GM12878 (cell line): ENCODE measurements around the gene TSPAN11. TPM values are rescaled to one million over a fixed set of nuclear protein-coding genes. Genes with fewer than 3 reads are reported as not detected.

Source experiments
- ATAC-seq: fragments of 200-7000 bp; cut with Tn5 transposase; 3 replicates; pipeline ENCODE4 v1.9.1; 2020; ENCODE audit warnings: mild to moderate bottlenecking, moderate library complexity
- BruUV-seq: library from RNA; stranded (reverse); fragments of 400-500 nt; replicated peaks from 2 replicates; lab custom pipeline; 2021; lab: Mats Ljungman, UMichigan
- CTCF ChIA-PET: fragments of 300-600 bp; sonication (Branson Sonifier 250); formaldehyde crosslinking; extraction: SDS; loops from one replicate; lab custom pipeline; 2021; ENCODE audit warnings: inconsistent platforms; lab: Yijun Ruan, JAX
- POLR2A ChIA-PET: fragments of 350-600 bp; formaldehyde crosslinking; extraction: SDS; loops from one replicate; lab custom pipeline; 2021; ENCODE audit warnings: inconsistent platforms; lab: Charles Lee
- RAD21 ChIA-PET: fragments of 300-600 bp; sonication (Branson Sonifier 250); formaldehyde crosslinking; loops from one replicate; lab custom pipeline; 2023; ENCODE audit warnings: antibody characterized with exemption; ENCODE audit not compliant: unreplicated experiment; lab: Charles Lee
- SMC1A ChIA-PET: fragments of 300-600 bp; sonication (Branson Sonifier 250); formaldehyde crosslinking; loops from one replicate; lab custom pipeline; 2023; ENCODE audit not compliant: unreplicated experiment, uncharacterized antibody; lab: Charles Lee
- DNase-seq: peaks from one replicate; pipeline ENCODE4 v3.0.0-alpha.2; 2011; ENCODE audit warnings: low read depth, low spot score
- FAIRE-seq: peaks from 3 replicates; lab custom pipeline; 2011; peaks lifted over from hg19 to GRCh38; lab: Jason Lieb, UNC
- H2AFZ ChIP-seq: 2 replicates; pipeline ENCODE4 v1.6.0; 2011; ENCODE audit warnings: low read depth, low read length, control low read depth; ENCODE audit not compliant: control insufficient read depth
- H3K27ac ChIP-seq: 2 replicates; pipeline ENCODE4 v1.5.1; 2011; ENCODE audit warnings: control low read depth; ENCODE audit not compliant: control insufficient read depth, insufficient read depth
- H3K27me3 ChIP-seq, 2 experiments: replicated peaks in 1 of 2; 2 replicates each; pipeline versions ENCODE4 v1.6.0 to v1.6.1; 2011; ENCODE audit warnings: low read length in 1 of 2; ENCODE audit not compliant: control insufficient read depth in 2 of 2, insufficient read depth in 2 of 2
- H3K36me3 ChIP-seq, 2 experiments: 2 replicates each; pipeline ENCODE4 v1.5.1; 2011; ENCODE audit warnings: low read length in 1 of 2; ENCODE audit not compliant: control insufficient read depth in 2 of 2, insufficient read depth in 2 of 2
- H3K4me1 ChIP-seq: 2 replicates; pipeline ENCODE4 v1.6.1; 2011; ENCODE audit warnings: mild to moderate bottlenecking, low read length, moderate library complexity, mixed read lengths; ENCODE audit not compliant: control insufficient read depth, insufficient read depth
- H3K4me2 ChIP-seq: 2 replicates; pipeline ENCODE4 v1.6.0; 2011; ENCODE audit warnings: control low read depth; ENCODE audit not compliant: control insufficient read depth, insufficient read depth
- H3K4me3 ChIP-seq: fragments of 200-600 bp; sonication (generic); 2 replicates; pipeline ENCODE4 v1.5.1; 2016
- H3K79me2 ChIP-seq: 2 replicates; pipeline ENCODE4 v1.6.0; 2011; ENCODE audit warnings: low read length; ENCODE audit not compliant: control insufficient read depth, insufficient read depth
- H3K9ac ChIP-seq: 2 replicates; pipeline ENCODE4 v1.8.0; 2011; ENCODE audit warnings: low read length, control low read depth, mixed read lengths; ENCODE audit not compliant: control insufficient read depth, insufficient read depth
- H3K9me3 ChIP-seq: replicated peaks from 3 replicates; pipeline ENCODE4 v1.5.1; 2011; ENCODE audit warnings: mild to moderate bottlenecking, low read length; ENCODE audit not compliant: control insufficient read depth, insufficient read depth
- H4K20me1 ChIP-seq: 2 replicates; pipeline ENCODE4 v1.6.0; 2011; ENCODE audit not compliant: control insufficient read depth, insufficient read depth
- CREB1 ChIP-seq: IDR thresholded peaks from 2 replicates; pipeline ENCODE4 v1.6.1; 2012; ENCODE audit warnings: low read depth, mild to moderate bottlenecking, inconsistent platforms
- IRF3 ChIP-seq: fragments of 450-650 bp; IDR thresholded peaks from 2 replicates; pipeline ENCODE4 v1.6.1; 2014; ENCODE audit warnings: mild to moderate bottlenecking
- JUND ChIP-seq: IDR thresholded peaks from 2 replicates; pipeline ENCODE4 v1.6.1; 2012; ENCODE audit warnings: low read depth, mild to moderate bottlenecking, low read length, improper control_type of control experiment, moderate library complexity
- MXI1 ChIP-seq: fragments of 150-350 bp; IDR thresholded peaks from 2 replicates; pipeline ENCODE4 v1.6.1; 2011; ENCODE audit warnings: low read depth, mild to moderate bottlenecking, inconsistent platforms, low read length, improper control_type of control experiment
- SMC3 ChIP-seq: IDR thresholded peaks from 2 replicates; pipeline ENCODE4 v1.6.1; 2011; ENCODE audit warnings: low read length, improper control_type of control experiment, borderline replicate concordance
- SP1 ChIP-seq: IDR thresholded peaks from one replicate; pipeline ENCODE4 v1.6.1; 2011; ENCODE audit warnings: low read depth, low read length
- SPI1 ChIP-seq: IDR thresholded peaks from 2 replicates; pipeline ENCODE4 v1.6.1; 2011; ENCODE audit warnings: low read depth, mild to moderate bottlenecking, low read length, moderate library complexity, borderline replicate concordance; ENCODE audit not compliant: insufficient read depth
- TCF3 ChIP-seq: IDR thresholded peaks from 2 replicates; pipeline ENCODE4 v1.6.1; 2012; ENCODE audit warnings: low read depth, mild to moderate bottlenecking, low read length, borderline replicate concordance; ENCODE audit not compliant: insufficient read depth
- WGBS: methylation state at CpG from one replicate; pipeline ENCODE4 v1.1.6; 2016; ENCODE audit warnings: low lambda C conversion rate; ENCODE audit not compliant: insufficient replicate concordance, insufficient coverage; ENCODE audit errors: missing lambda C conversion rate; 5-methylcytosine and 5-hydroxymethylcytosine counted together
- in situ Hi-C: fragments of 300-500 bp; cut with MboI; formaldehyde crosslinking; loops from 9 replicates; pipeline ENCODE4 v1.14.3; 2018; ENCODE audit warnings: mixed read lengths
- intact Hi-C: fragments of 100-400 bp; cut with micrococcal nuclease; formaldehyde crosslinking; loops from one replicate; pipeline ENCODE4 v1.14.2; 2022; ENCODE audit not compliant: unreplicated experiment
- polyA plus RNA-seq, 11 experiments: library from polyadenylated mRNA; depleted of rRNA in 4 of 11; unstranded in 6 of 11; stranded (reverse) in 5 of 11; fragments of >200 nt; fragmentation: Nextera tagmentation in 4 of 11; fragmentation: Illumina TruSeq in 1 of 11; extraction: Ambion mirVana in 4 of 11; extraction: Trizol in 1 of 11; gene quantifications; 1 replicate in 1 of 11; 2 replicates in 10 of 11; pipeline versions ENCODE4 v1.2.1 to v1.2.3, GENCODE V29; 2011 to 2016; ENCODE audit warnings: inconsistent platforms in 2 of 11, missing spikeins in 2 of 11, low read depth in 1 of 11
- total RNA-seq, 4 experiments: library from RNA; depleted of rRNA in 3 of 4; stranded (reverse); fragments of >200 nt in 3 of 4; fragmentation: Illumina TruSeq in 1 of 4; extraction: Trizol in 1 of 4; gene quantifications; 2 replicates each; pipeline versions ENCODE4 v1.2.1 to v1.2.3, GENCODE V29; 2013 to 2021
- TF ChIP-seq, protein P1 (sequence below): fragments of 450-650 bp; IDR thresholded peaks from 2 replicates; pipeline ENCODE4 v1.6.1; 2016; ENCODE audit warnings: mild to moderate bottlenecking
- TF ChIP-seq, protein P2 (sequence below): fragments of 450-650 bp; IDR thresholded peaks from 2 replicates; pipeline ENCODE4 v1.6.1; 2018; ENCODE audit warnings: borderline replicate concordance, mild to moderate bottlenecking; ENCODE audit not compliant: partially characterized antibody
- TF ChIP-seq, protein P3 (sequence below): fragments of 450-650 bp; IDR thresholded peaks from 2 replicates; pipeline ENCODE4 v1.6.1; 2017; ENCODE audit warnings: low read depth, mild to moderate bottlenecking, moderate library complexity
- TF ChIP-seq, protein P4 (sequence below): IDR thresholded peaks from 2 replicates; pipeline ENCODE4 v1.6.1; 2012; ENCODE audit warnings: low read depth, low read length, improper control_type of control experiment

The TSPAN11 gene
- total and polyA plus RNA-seq, 10 of the 15 experiments (the other 5 are each of a cell fraction or from before 2014, with no cell fraction given), result under 0.01 to 0.27 (median 0.04) TPM; not detected in 6

GRCh38 chr12:30939234-30939633, 12.7 kb downstream of the TSPAN11 start (continued):
- TF ChIP-seq, protein P1, sequence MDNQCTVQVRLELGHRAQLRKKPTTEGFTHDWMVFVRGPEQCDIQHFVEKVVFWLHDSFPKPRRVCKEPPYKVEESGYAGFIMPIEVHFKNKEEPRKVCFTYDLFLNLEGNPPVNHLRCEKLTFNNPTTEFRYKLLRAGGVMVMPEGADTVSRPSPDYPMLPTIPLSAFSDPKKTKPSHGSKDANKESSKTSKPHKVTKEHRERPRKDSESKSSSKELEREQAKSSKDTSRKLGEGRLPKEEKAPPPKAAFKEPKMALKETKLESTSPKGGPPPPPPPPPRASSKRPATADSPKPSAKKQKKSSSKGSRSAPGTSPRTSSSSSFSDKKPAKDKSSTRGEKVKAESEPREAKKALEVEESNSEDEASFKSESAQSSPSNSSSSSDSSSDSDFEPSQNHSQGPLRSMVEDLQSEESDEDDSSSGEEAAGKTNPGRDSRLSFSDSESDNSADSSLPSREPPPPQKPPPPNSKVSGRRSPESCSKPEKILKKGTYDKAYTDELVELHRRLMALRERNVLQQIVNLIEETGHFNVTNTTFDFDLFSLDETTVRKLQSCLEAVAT, result no peak
- no peak for TF ChIP-seq SMC3
- TF ChIP-seq MXI1, result no peak
- TF ChIP-seq, protein P2, sequence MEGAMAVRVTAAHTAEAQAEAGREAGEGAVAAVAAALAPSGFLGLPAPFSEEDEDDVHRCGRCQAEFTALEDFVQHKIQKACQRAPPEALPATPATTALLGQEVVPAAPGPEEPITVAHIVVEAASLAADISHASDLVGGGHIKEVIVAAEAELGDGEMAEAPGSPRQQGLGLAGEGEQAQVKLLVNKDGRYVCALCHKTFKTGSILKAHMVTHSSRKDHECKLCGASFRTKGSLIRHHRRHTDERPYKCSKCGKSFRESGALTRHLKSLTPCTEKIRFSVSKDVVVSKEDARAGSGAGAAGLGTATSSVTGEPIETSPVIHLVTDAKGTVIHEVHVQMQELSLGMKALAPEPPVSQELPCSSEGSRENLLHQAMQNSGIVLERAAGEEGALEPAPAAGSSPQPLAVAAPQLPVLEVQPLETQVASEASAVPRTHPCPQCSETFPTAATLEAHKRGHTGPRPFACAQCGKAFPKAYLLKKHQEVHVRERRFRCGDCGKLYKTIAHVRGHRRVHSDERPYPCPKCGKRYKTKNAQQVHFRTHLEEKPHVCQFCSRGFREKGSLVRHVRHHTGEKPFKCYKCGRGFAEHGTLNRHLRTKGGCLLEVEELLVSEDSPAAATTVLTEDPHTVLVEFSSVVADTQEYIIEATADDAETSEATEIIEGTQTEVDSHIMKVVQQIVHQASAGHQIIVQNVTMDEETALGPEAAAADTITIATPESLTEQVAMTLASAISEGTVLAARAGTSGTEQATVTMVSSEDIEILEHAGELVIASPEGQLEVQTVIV, result no peak
- no peak for TF ChIP-seq JUND
- TF ChIP-seq CREB1, result no peak
- no peak for TF ChIP-seq SPI1

- no peak overlapping the region for H2AFZ ChIP-seq
- no peaks in the 10 kb centered on the region for H4K20me1 ChIP-seq
- no peaks in the 10 kb centered on the region for H3K36me3 ChIP-seq
- no peak for ATAC-seq
- H3K4me1 ChIP-seq, result no peaks in the 10 kb centered on the region
- FAIRE-seq, result no peak
- POLR2A ChIA-PET, result no interaction called here
- in situ Hi-C loops (no loop called here), intact Hi-C loops (no loop called here)
- H3K4me3 ChIP-seq, result no peak overlapping the region
- SMC1A ChIA-PET, result no interaction called here
- H3K4me2 ChIP-seq, result no peak overlapping the region
- no peaks in the 10 kb centered on the region for H3K27me3 ChIP-seq
- H3K9me3 ChIP-seq, result peaks cover 2% of the 10 kb centered on the region; the same call in 2 of the 3 replicates
- no peak for DNase-seq
- no peaks in the 10 kb centered on the region for H3K79me2 ChIP-seq
- RAD21 ChIA-PET, result no interaction called here
- H3K27ac ChIP-seq, result no peak overlapping the region
- H3K9ac ChIP-seq, result no peak overlapping the region
- CTCF ChIA-PET, result no interaction called here
- WGBS, result 0% methylated on average over 1 of the region's 1 CpG
- no TSS peak for BruUV-seq
- TF ChIP-seq TCF3 (no peak), IRF3 (no peak), SP1 (no peak)
- TF ChIP-seq, protein P2, result no peak
- TF ChIP-seq, protein P3, sequence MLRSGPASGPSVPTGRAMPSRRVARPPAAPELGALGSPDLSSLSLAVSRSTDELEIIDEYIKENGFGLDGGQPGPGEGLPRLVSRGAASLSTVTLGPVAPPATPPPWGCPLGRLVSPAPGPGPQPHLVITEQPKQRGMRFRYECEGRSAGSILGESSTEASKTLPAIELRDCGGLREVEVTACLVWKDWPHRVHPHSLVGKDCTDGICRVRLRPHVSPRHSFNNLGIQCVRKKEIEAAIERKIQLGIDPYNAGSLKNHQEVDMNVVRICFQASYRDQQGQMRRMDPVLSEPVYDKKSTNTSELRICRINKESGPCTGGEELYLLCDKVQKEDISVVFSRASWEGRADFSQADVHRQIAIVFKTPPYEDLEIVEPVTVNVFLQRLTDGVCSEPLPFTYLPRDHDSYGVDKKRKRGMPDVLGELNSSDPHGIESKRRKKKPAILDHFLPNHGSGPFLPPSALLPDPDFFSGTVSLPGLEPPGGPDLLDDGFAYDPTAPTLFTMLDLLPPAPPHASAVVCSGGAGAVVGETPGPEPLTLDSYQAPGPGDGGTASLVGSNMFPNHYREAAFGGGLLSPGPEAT, result no peak
- TF ChIP-seq, protein P4, sequence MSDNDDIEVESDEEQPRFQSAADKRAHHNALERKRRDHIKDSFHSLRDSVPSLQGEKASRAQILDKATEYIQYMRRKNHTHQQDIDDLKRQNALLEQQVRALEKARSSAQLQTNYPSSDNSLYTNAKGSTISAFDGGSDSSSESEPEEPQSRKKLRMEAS, result no peak
Measured at GRCh38 chr12:30942486-30942885, 15.9 kb downstream of the TSPAN11 start.
